GM12891 (cell line): ENCODE results near the gene NBDY.

Source experiments
- POLR2A ChIP-seq: IDR thresholded peaks from 2 replicates; pipeline ENCODE4 v1.6.1; 2011; ENCODE audit warnings: low read depth, low read length, control low read depth
- POLR2AphosphoS5 ChIP-seq: IDR thresholded peaks from 2 replicates; pipeline ENCODE4 v1.6.1; 2011; ENCODE audit warnings: low read depth, low read length, control low read depth

DNA sequence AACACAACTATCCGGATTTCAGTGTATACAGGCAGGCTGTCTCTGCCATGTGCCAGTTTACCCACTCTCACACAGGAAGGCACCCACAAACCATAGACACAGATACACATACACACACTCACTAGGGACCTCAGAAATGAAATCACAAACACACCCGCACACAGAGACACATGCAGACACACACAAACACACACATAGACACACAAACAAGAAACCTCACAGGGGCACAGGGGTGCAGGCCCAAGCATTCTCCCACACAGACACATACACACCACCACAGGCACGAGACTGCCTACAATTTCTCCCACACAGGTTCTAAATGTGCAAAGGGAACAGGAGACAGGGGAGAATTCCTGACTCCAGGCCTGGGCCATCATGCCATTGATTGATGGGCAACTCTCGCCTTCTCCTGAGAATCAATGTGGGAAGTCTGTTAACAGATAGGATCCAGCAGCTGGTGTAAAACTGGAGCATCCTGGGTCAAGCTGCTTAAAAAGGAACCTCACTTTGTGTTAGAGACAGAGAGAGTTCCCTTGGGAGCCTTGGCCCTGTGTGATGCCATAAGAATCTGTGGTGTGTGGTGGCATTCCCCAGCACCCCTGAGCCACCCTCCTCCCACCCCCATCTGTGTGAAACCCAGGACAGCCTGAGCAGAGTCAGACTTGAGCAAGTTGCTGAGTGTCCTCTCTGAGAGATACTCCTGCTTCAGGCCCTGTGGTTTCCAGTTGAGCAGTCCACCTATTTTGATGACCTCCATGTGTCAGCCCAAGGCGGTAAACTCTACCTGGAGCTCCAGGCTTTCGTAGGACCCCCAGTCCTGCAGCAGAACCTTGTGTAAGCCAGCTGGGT is 33.9 kb downstream of the NBDY start:
- TF ChIP-seq POLR2AphosphoS5 (no peak), POLR2A (no peak)
